Measurements from ENCODE around the gene PTGR2. TPM values are rescaled to one million over a fixed set of nuclear protein-coding genes. Genes with fewer than 3 reads are reported as not detected.
"Not testable (repeated sequence)": the region's sequence is repeated elsewhere in the genome, so short reads cannot be mapped to it uniquely, and the experiment has no call there.

Gene PTGR2
- polyA plus RNA-seq, 3 donors, result 14.7 to 31.6 (median 16.8) TPM

- not testable (repeated sequence) for DNase-seq (ENCODE audit: extremely low read depth in 1 of 11, low read depth in 9 of 11, low spot score in 4 of 11)
These were observed 67.8 kb downstream of the PTGR2 start for GRCh38 chr14:73919457-73919856.

- no peak for DNase-seq (ENCODE audit: extremely low read depth in 1 of 11, low read depth in 9 of 11, low spot score in 4 of 11)
These were observed 72.7 kb downstream of the PTGR2 start for GRCh38 chr14:73924337-73924736.

Other genes with a start within 250 kb of the PTGR2 start
- under 1 TPM in 2 of 3 donors, not detected in 1; 0.30 to 0.39 TPM for gene ACOT6, start 239.3 kb upstream of the PTGR2 start, polyA plus RNA-seq (ENCODE audit: insufficient read length in 3 of 3)
- 10 to 100 TPM; 18.1 to 22.4 (median 20.8) TPM for gene DNAL1, start 206.8 kb upstream of the PTGR2 start, polyA plus RNA-seq (ENCODE audit: insufficient read length in 3 of 3)
- gene PNMA1, start 137.4 kb upstream of the PTGR2 start, polyA plus RNA-seq (ENCODE audit: insufficient read length in 3 of 3), result 10 to 100 TPM; 79.5 to 96.4 (median 90.5) TPM
- 10 to 100 TPM; 54.2 to 59.8 (median 58.1) TPM for gene ZNF410, start 35.0 kb downstream of the PTGR2 start, polyA plus RNA-seq (ENCODE audit: insufficient read length in 3 of 3)
- gene FAM161B, start 98.3 kb downstream of the PTGR2 start, polyA plus RNA-seq (ENCODE audit: insufficient read length in 3 of 3), result 10 to 100 TPM; 11.8 to 15.6 (median 14.3) TPM
- 10 to 100 TPM; 29.0 to 37.5 (median 30.9) TPM for gene COQ6, start 98.5 kb downstream of the PTGR2 start, polyA plus RNA-seq (ENCODE audit: insufficient read length in 3 of 3)
- gene ENTPD5, start 167.5 kb downstream of the PTGR2 start, polyA plus RNA-seq (ENCODE audit: insufficient read length in 3 of 3), result 10 to 100 TPM; 56.1 to 59.3 (median 59.1) TPM
- 10 to 100 TPM; 13.5 to 20.4 (median 19.9) TPM for gene BBOF1, start 167.5 kb downstream of the PTGR2 start, polyA plus RNA-seq (ENCODE audit: insufficient read length in 3 of 3)
- 100 to 1,000 TPM; 107 to 122 (median 109) TPM for gene ALDH6A1, start 232.6 kb downstream of the PTGR2 start, polyA plus RNA-seq (ENCODE audit: insufficient read length in 3 of 3)
- 10 to 100 TPM; 17.1 to 22.1 (median 19.0) TPM for gene LIN52, start 233.1 kb downstream of the PTGR2 start, polyA plus RNA-seq (ENCODE audit: insufficient read length in 3 of 3)

All from renal cortex interstitium (tissue), 11 donors.